Ecto neural progenitor cell (in vitro differentiated cells): ENCODE data around the gene MAN2A1.

Experiments used
- DNase-seq: peaks from one replicate; pipeline ENCODE4 v3.0.0-alpha.2; 2018; ENCODE audit warnings: low spot score

The MAN2A1 gene

GRCh38 chr5:109907731-109908130 lies 218.0 kb downstream of the MAN2A1 start:
- no peak for DNase-seq

- no peak for DNase-seq
Measured at GRCh38 chr5:109908366-109908765, 218.6 kb downstream of the MAN2A1 start.

- no peak for DNase-seq
Measured at GRCh38 chr5:109910874-109911273, 221.1 kb downstream of the MAN2A1 start.

GRCh38 chr5:109911731-109912130 lies 222.0 kb downstream of the MAN2A1 start:
- DNase-seq: no peak

GRCh38 chr5:109914906-109915305 lies 225.2 kb downstream of the MAN2A1 start:
- no peak for DNase-seq

GRCh38 chr5:109916481-109917153 lies 226.9 kb downstream of the MAN2A1 start:
- no peak for DNase-seq
